NCI-H2196 (cell line): ENCODE results near the gene TRIM72.
"Not testable (repeated sequence)": the region's sequence is repeated elsewhere in the genome, so short reads cannot be mapped to it uniquely, and the experiment has no call there.

Experiments
- DNase-seq: peaks from one replicate; lab custom pipeline; 2025; ENCODE audit not compliant: unreplicated experiment; lab: John Stamatoyannopoulos, UW

The TRIM72 gene

GRCh38 chr16:31214708-31215286 is 878 bp downstream of the TRIM72 start:
- no peak for DNase-seq

- no peak for DNase-seq
These were observed 1.6 kb downstream of the TRIM72 start for GRCh38 chr16:31215287-31216162.

GRCh38 chr16:31216422-31217135 is 2.7 kb downstream of the TRIM72 start, which contains the start of gene PYDC1:
PYDC1 (minus strand) TSS chr16:31217135; CDS start chr16:31217028, 107 bp downstream.
- DNase-seq, result no peak

GRCh38 chr16:31217136-31217530 is 3.2 kb downstream of the TRIM72 start:
- no peak for DNase-seq

GRCh38 chr16:31219154-31219741 is 5.3 kb downstream of the TRIM72 start:
- DNase-seq, result no peak

GRCh38 chr16:31221357-31222160 is 7.6 kb downstream of the TRIM72 start:
- DNase-seq, result no peak

GRCh38 chr16:31223044-31223443 is 9.1 kb downstream of the TRIM72 start:
- DNase-seq, result no peak

GRCh38 chr16:31224092-31224955 is 10.4 kb downstream of the TRIM72 start:
- DNase-seq, result no peak

- DNase-seq, result no peak
These were observed 11.3 kb downstream of the TRIM72 start for GRCh38 chr16:31225193-31225592.

- DNase-seq, result no peak
These were observed 14.3 kb downstream of the TRIM72 start for GRCh38 chr16:31228206-31228605.

GRCh38 chr16:31229501-31229900 is 15.6 kb downstream of the TRIM72 start:
- no peak for DNase-seq

GRCh38 chr16:31238041-31238440 is 24.1 kb downstream of the TRIM72 start:
- DNase-seq, result no peak

GRCh38 chr16:31242206-31242605 is 28.3 kb downstream of the TRIM72 start:
- no peak for DNase-seq

- DNase-seq, result no peak
These were observed 30.1 kb downstream of the TRIM72 start for GRCh38 chr16:31243734-31244670.

- DNase-seq, result not testable (repeated sequence)
These were observed 31.7 kb downstream of the TRIM72 start for GRCh38 chr16:31245598-31245997.

GRCh38 chr16:31246296-31246695 is 32.4 kb downstream of the TRIM72 start:
- no peak for DNase-seq

GRCh38 chr16:31248344-31248743 is 34.4 kb downstream of the TRIM72 start:
- DNase-seq, result no peak

GRCh38 chr16:31250782-31251384 is 37.0 kb downstream of the TRIM72 start:
- no peak for DNase-seq
